Endometrial microvascular endothelial cells (primary cell): ENCODE results near the gene AOC1. TPM values are rescaled to one million over a fixed set of nuclear protein-coding genes. Genes with fewer than 3 reads are reported as not detected.

ENCODE experiments used
- in situ Hi-C: cut with HindIII; loops from 2 replicates; pipeline ENCODE4 v1.10.0; 2017; ENCODE audit warnings: low sequenced_read_pairs, low pct_unique_long_range_greater_than_20kb; ENCODE audit errors: inconsistent ontology term
- total RNA-seq: library from RNA; depleted of rRNA; stranded (reverse); fragments of >200 nt; gene quantifications from one replicate; pipeline ENCODE4 v1.2.3, GENCODE V29; 2015; ENCODE audit errors: inconsistent ontology term

AOC1 gene
- total RNA-seq, 1 donor from 2014 or later: not detected

GRCh38 chr7:150830937-150831336 lies 21.4 kb upstream of the AOC1 start:
- in situ Hi-C loops: no loop called here

- in situ Hi-C loops: no loop called here
These were observed 20.5 kb upstream of the AOC1 start for GRCh38 chr7:150831851-150832250.

GRCh38 chr7:150835019-150835418 lies 17.3 kb upstream of the AOC1 start:
- in situ Hi-C loops: no loop called here

- in situ Hi-C loops: no loop called here
These were observed 16.5 kb upstream of the AOC1 start for GRCh38 chr7:150835702-150836280.

GRCh38 chr7:150838965-150839650 lies 13.2 kb upstream of the AOC1 start:
- in situ Hi-C loops: no loop called here

GRCh38 chr7:150842018-150842417 lies 10.3 kb upstream of the AOC1 start:
- in situ Hi-C loops: no loop called here

- in situ Hi-C loops: no loop called here
These were observed 9.6 kb upstream of the AOC1 start for GRCh38 chr7:150842716-150843115.

- in situ Hi-C loops: no loop called here
These were observed 6.9 kb upstream of the AOC1 start for GRCh38 chr7:150845421-150845861.

- in situ Hi-C loops: no loop called here
These were observed 5.8 kb upstream of the AOC1 start for GRCh38 chr7:150846291-150847115.

GRCh38 chr7:150847536-150847935 lies 4.8 kb upstream of the AOC1 start:
- in situ Hi-C loops: no loop called here

- in situ Hi-C loops: no loop called here
These were observed 4.2 kb upstream of the AOC1 start for GRCh38 chr7:150848111-150848510.

- in situ Hi-C loops: no loop called here
These were observed 3.7 kb upstream of the AOC1 start for GRCh38 chr7:150848561-150849115.

- in situ Hi-C loops: no loop called here
These were observed 3.0 kb upstream of the AOC1 start for GRCh38 chr7:150849204-150849775.

GRCh38 chr7:150850273-150850672 lies 2.0 kb upstream of the AOC1 start:
- in situ Hi-C loops: no loop called here

GRCh38 chr7:150851492-150852370 lies 586 bp upstream of the AOC1 start:
- in situ Hi-C loops: no loop called here

- in situ Hi-C loops: no loop called here
These were observed 2.0 kb downstream of the AOC1 start for GRCh38 chr7:150854066-150855000.

- in situ Hi-C loops: no loop called here
These were observed 2.7 kb downstream of the AOC1 start for GRCh38 chr7:150855046-150855445.
